Prostate gland (tissue), 2 donors: Measurements from ENCODE around the gene FAM241B. TPM values are rescaled to one million over a fixed set of nuclear protein-coding genes. Genes with fewer than 3 reads are reported as not detected.

Source experiments
- DNase-seq: peaks from one replicate; pipeline ENCODE4 v3.0.0-alpha.2; 2019; ENCODE audit warnings: low spot score
- H3K27ac ChIP-seq, 2 donors: fragments of 200-600 bp; sonication (generic); 2 replicates each; pipeline ENCODE4 v1.5.1; 2017 to 2019
- H3K27me3 ChIP-seq: fragments of 200-600 bp; sonication (generic); replicated peaks from 2 replicates; pipeline ENCODE4 v1.5.1; 2019; ENCODE audit not compliant: insufficient read depth
- H3K36me3 ChIP-seq, 2 donors: fragments of 200-600 bp; sonication (generic); 1 replicate in 1 of 2; 2 replicates in 1 of 2; pipeline versions ENCODE4 v1.5.1 to v1.8.1; 2017 to 2019
- H3K4me1 ChIP-seq: fragments of 200-600 bp; sonication (generic); replicated peaks from 2 replicates; pipeline ENCODE4 v1.5.1; 2019
- H3K4me3 ChIP-seq, 2 donors: fragments of 200-600 bp; sonication (generic); 2 replicates each; pipeline ENCODE4 v1.5.1; 2017 to 2019
- H3K9me3 ChIP-seq: fragments of 200-600 bp; sonication (generic); 2 replicates; pipeline ENCODE4 v1.5.1; 2017
- CTCF ChIP-seq, 4 experiments: fragments of 200-600 bp in 2 of 4; fragments of 450-650 bp in 2 of 4; sonication (generic) in 2 of 4; IDR thresholded peaks; 1 replicate in 3 of 4; 2 replicates in 1 of 4; pipeline ENCODE4 v1.5.1; 2016 to 2019; ENCODE audit warnings: antibody characterized with exemption in 4 of 4, mild to moderate bottlenecking in 2 of 4, moderate library complexity in 2 of 4
- POLR2A ChIP-seq: fragments of 450-650 bp; IDR thresholded peaks from one replicate; pipeline ENCODE4 v1.6.1; 2016; ENCODE audit warnings: antibody characterized with exemption, mild to moderate bottlenecking
- POLR2AphosphoS5 ChIP-seq: sonication (generic); formaldehyde crosslinking; IDR thresholded peaks from one replicate; pipeline ENCODE4 v1.6.1; 2017; ENCODE audit warnings: antibody characterized with exemption
- WGBS: methylation state at CpG from one replicate; pipeline ENCODE4 v1.1.5; 2018; 5-methylcytosine and 5-hydroxymethylcytosine counted together
- intact Hi-C: fragments of 100-400 bp; cut with DNase I; formaldehyde crosslinking; loops from one replicate; pipeline ENCODE4 v1.14.2; 2022
- total RNA-seq, 2 donors: library from RNA; depleted of rRNA; stranded (reverse); fragments of >200 nt; gene quantifications; one replicate each; pipeline ENCODE4 v1.1.0, GENCODE V29; 2016

Gene FAM241B
- total RNA-seq, 2 donors from 2014 or later, result 6.8 to 13.4 TPM

GRCh38 chr10:69636273-69636575 is 6.2 kb downstream of the FAM241B start:
- Histone ChIP-seq H3K9me3 (no peaks in the 10 kb centered on the region), H3K4me1 (peaks cover 2% of the 10 kb centered on the region), H3K36me3 (no peaks in the 10 kb centered on the region), H3K4me3 (no peak overlapping the region), H3K27ac (no peak overlapping the region), H3K27me3 (no peaks in the 10 kb centered on the region)
- intact Hi-C loops, result loop anchor here (5.0 kb wide), 2 partner anchors 119 to 229 kb away; no protein-coding TSS in a partner anchor
- DNase-seq, result no peak
- no peak for TF ChIP-seq CTCF (IDR thresholded peaks at IDR 0.05)
- TF ChIP-seq POLR2AphosphoS5, result no peak
- no peak for TF ChIP-seq POLR2A
- WGBS, result 49% methylated on average over 5 of the region's 5 CpGs

GRCh38 chr10:69636626-69637605 is 6.9 kb downstream of the FAM241B start:
- H3K4me1 ChIP-seq, result peaks cover 2% of the 10 kb centered on the region
- no peaks in the 10 kb centered on the region for H3K27me3 ChIP-seq
- H3K9me3 ChIP-seq, result no peaks in the 10 kb centered on the region
- DNase-seq, result peak; percentile 60
- 50% methylated on average over 10 of the region's 10 CpGs for WGBS
- TF ChIP-seq POLR2AphosphoS5 (peak; percentile 20), POLR2A (no peak), CTCF (IDR thresholded peaks at IDR 0.05) (peak in 3 of 4 experiments; percentile 29 to 58 (median 48))
- H3K27ac ChIP-seq, result no peak overlapping the region
- no peaks in the 10 kb centered on the region for H3K36me3 ChIP-seq
- intact Hi-C loops, result loop anchor here (5.0 kb wide), 2 partner anchors 120 to 230 kb away; no protein-coding TSS in a partner anchor
- no peak overlapping the region for H3K4me3 ChIP-seq

- intact Hi-C loops, result loop anchor here (5.0 kb wide), 2 partner anchors 121 to 231 kb away; no protein-coding TSS in a partner anchor
- no peak for DNase-seq
- Histone ChIP-seq H3K36me3 (no peaks in the 10 kb centered on the region), H3K4me3 (no peak overlapping the region), H3K27ac (no peak overlapping the region), H3K4me1 (peaks cover 2% of the 10 kb centered on the region), H3K27me3 (no peaks in the 10 kb centered on the region), H3K9me3 (no peaks in the 10 kb centered on the region)
- 68% methylated on average over 8 of the region's 8 CpGs for WGBS
- TF ChIP-seq POLR2A (no peak), CTCF (IDR thresholded peaks at IDR 0.05) (no peak), POLR2AphosphoS5 (no peak)
These were observed 8.6 kb downstream of the FAM241B start for GRCh38 chr10:69638642-69639041.

GRCh38 chr10:69639291-69640195 is 9.5 kb downstream of the FAM241B start:
- no peaks in the 10 kb centered on the region for H3K36me3 ChIP-seq
- intact Hi-C loops, result loop anchor here (5.0 kb wide), 5 partner anchors 78 to 402 kb away; no protein-coding TSS in a partner anchor
- H3K27me3 ChIP-seq, result no peaks in the 10 kb centered on the region
- H3K9me3 ChIP-seq, result no peaks in the 10 kb centered on the region
- 42% methylated on average over 11 of the region's 11 CpGs for WGBS
- H3K27ac ChIP-seq, result no peak overlapping the region
- peak; percentile 69 for DNase-seq
- H3K4me1 ChIP-seq, result peaks cover 2% of the 10 kb centered on the region
- peak; percentile 79 to 89 (median 87) for TF ChIP-seq CTCF (IDR thresholded peaks at IDR 0.05)
- peak; percentile 7 for TF ChIP-seq POLR2AphosphoS5
- TF ChIP-seq POLR2A, result no peak
- H3K4me3 ChIP-seq, result no peak overlapping the region
